Caco-2 (cell line): ENCODE measurements around the gene PTPRG. TPM values are rescaled to one million over a fixed set of nuclear protein-coding genes. Genes with fewer than 3 reads are reported as not detected.

Experiments
- BruUV-seq: library from RNA; stranded (reverse); fragments of 400-500 nt; replicated peaks from 2 replicates; lab custom pipeline; 2021; lab: Mats Ljungman, UMichigan
- CTCF ChIA-PET: fragments of 300-600 bp; sonication (Branson Sonifier 250); formaldehyde crosslinking; loops from one replicate; lab custom pipeline; 2022; ENCODE audit warnings: antibody characterized with exemption; lab: Charles Lee
- POLR2A ChIA-PET: fragments of 300-600 bp; sonication (Branson Sonifier 250); formaldehyde crosslinking; loops from one replicate; lab custom pipeline; 2022; ENCODE audit warnings: antibody characterized with exemption; lab: Charles Lee
- DNase-seq, 2 experiments: peaks; one replicate each; pipeline versions ENCODE4 v3.0.0 to v3.0.0-alpha.2; 2020 to 2022
- H3K27me3 ChIP-seq: replicated peaks from 2 replicates; pipeline ENCODE4 v1.6.0; 2011; ENCODE audit warnings: low read length; ENCODE audit not compliant: control insufficient read depth, insufficient read depth
- H3K36me3 ChIP-seq: 2 replicates; pipeline ENCODE4 v1.5.1; 2011; ENCODE audit warnings: low read length; ENCODE audit not compliant: control insufficient read depth, insufficient read depth
- H3K4me1 ChIP-seq: fragments of 250-450 bp; sonication (Bioruptor Pico); 2 replicates; pipeline ENCODE4 v1.5.1; 2020; ENCODE audit warnings: mild to moderate bottlenecking
- H3K4me3 ChIP-seq: 2 replicates; pipeline ENCODE4 v1.5.1; 2011; ENCODE audit warnings: low read depth, mild to moderate bottlenecking, control low read depth, low read length
- H3K9me3 ChIP-seq: fragments of 250-450 bp; sonication (Bioruptor Pico); 2 replicates; pipeline ENCODE4 v1.5.1; 2020; ENCODE audit warnings: mild to moderate bottlenecking, moderate library complexity
- H3K27ac Mint-ChIP-seq: one replicate; pipeline ENCODE4 v1.8.0; 2022; ENCODE audit warnings: mixed read lengths; ENCODE audit not compliant: unreplicated experiment
- H3K27me3 Mint-ChIP-seq: one replicate; pipeline ENCODE4 v1.8.0; 2022; ENCODE audit warnings: mixed read lengths; ENCODE audit not compliant: insufficient read depth, unreplicated experiment
- H3K36me3 Mint-ChIP-seq: one replicate; pipeline ENCODE4 v1.8.0; 2022; ENCODE audit warnings: mild to moderate bottlenecking, mixed read lengths; ENCODE audit not compliant: insufficient read depth, unreplicated experiment
- H3K4me1 Mint-ChIP-seq: one replicate; pipeline ENCODE4 v1.8.0; 2022; ENCODE audit warnings: low read depth, mixed read lengths; ENCODE audit not compliant: unreplicated experiment
- H3K4me3 Mint-ChIP-seq: one replicate; pipeline ENCODE4 v1.8.0; 2022; ENCODE audit warnings: mild to moderate bottlenecking, moderate library complexity, mixed read lengths; ENCODE audit not compliant: unreplicated experiment
- H3K9me3 Mint-ChIP-seq: one replicate; pipeline ENCODE4 v1.8.0; 2022; ENCODE audit warnings: mixed read lengths; ENCODE audit not compliant: unreplicated experiment
- CTCF ChIP-seq, 2 experiments: fragments of 200-600 bp in 1 of 2; IDR thresholded peaks; 1 replicate in 1 of 2; 2 replicates in 1 of 2; pipeline versions ENCODE4 v1.5.1 to v1.8.0; 2011 to 2022; ENCODE audit warnings: antibody characterized with exemption in 1 of 2, control low read depth in 1 of 2, inconsistent platforms in 1 of 2, low read depth in 1 of 2, low read length in 1 of 2, mild to moderate bottlenecking in 1 of 2, moderate library complexity in 1 of 2; ENCODE audit not compliant: insufficient read depth in 1 of 2, severe bottlenecking in 1 of 2, unreplicated experiment in 1 of 2
- intact Hi-C: fragments of 100-400 bp; cut with micrococcal nuclease; formaldehyde crosslinking; loops from one replicate; pipeline ENCODE4 v1.10.0; 2022; ENCODE audit not compliant: unreplicated experiment
- total RNA-seq: library from RNA; stranded (reverse); gene quantifications from 2 replicates; pipeline ENCODE4 v1.2.3, GENCODE V29; 2022

PTPRG gene
- total RNA-seq, 1 experiment from 2014 or later = 46.4 TPM

GRCh38 chr3:61776390-61776789 lies 215.0 kb downstream of the PTPRG start:
- Histone ChIP-seq H3K36me3 (no peaks in the 10 kb centered on the region), H3K9me3 (no peaks in the 10 kb centered on the region), H3K4me3 (no peak overlapping the region), H3K4me1 (peaks cover 11% of the 10 kb centered on the region; the same call in 1 of the 2 replicates), H3K27me3 (no peaks in the 10 kb centered on the region)
- Mint-ChIP-seq H3K4me1 (no peaks in the 10 kb centered on the region), H3K4me3 (no peak overlapping the region), H3K27ac (no peak overlapping the region), H3K9me3 (no peaks in the 10 kb centered on the region), H3K27me3 (no peaks in the 10 kb centered on the region), H3K36me3 (no peaks in the 10 kb centered on the region)
- TF ChIP-seq CTCF (IDR thresholded peaks at IDR 0.05; ENCODE audit: insufficient read depth in 1 of 2, low read depth in 1 of 2, low read length in 1 of 2, severe bottlenecking in 1 of 2, unreplicated experiment in 1 of 2) = no peak
- BruUV-seq = no TSS peak
- DNase-seq = no peak
- intact Hi-C loops = loop anchor here (5.0 kb wide), 1 partner anchor 214 kb away; the partner anchor contains the start of gene PTPRG
- CTCF ChIA-PET = no interaction called here
- POLR2A ChIA-PET = no interaction called here

- no TSS peak for BruUV-seq
- Histone ChIP-seq H3K27me3 (no peaks in the 10 kb centered on the region), H3K4me3 (no peak overlapping the region), H3K36me3 (no peaks in the 10 kb centered on the region), H3K9me3 (no peaks in the 10 kb centered on the region), H3K4me1 (peaks cover 11% of the 10 kb centered on the region; the same call in 1 of the 2 replicates)
- Mint-ChIP-seq H3K36me3 (no peaks in the 10 kb centered on the region), H3K4me3 (no peak overlapping the region), H3K9me3 (no peaks in the 10 kb centered on the region), H3K27me3 (no peaks in the 10 kb centered on the region), H3K4me1 (no peaks in the 10 kb centered on the region), H3K27ac (no peak overlapping the region)
- ChIA-PET CTCF (interaction anchor here (0.5 kb wide), 1 partner anchor 417 kb away, joined by 6 read pairs; no protein-coding TSS in a partner anchor), POLR2A (no interaction called here)
- TF ChIP-seq CTCF (IDR thresholded peaks at IDR 0.05; ENCODE audit: insufficient read depth in 1 of 2, low read depth in 1 of 2, low read length in 1 of 2, severe bottlenecking in 1 of 2, unreplicated experiment in 1 of 2) = no peak
- DNase-seq = no peak
- intact Hi-C loops = loop anchor here (5.0 kb wide), 1 partner anchor 215 kb away; the partner anchor contains the start of gene PTPRG
Observed at GRCh38 chr3:61777483-61777882, 216.1 kb downstream of the PTPRG start.

- intact Hi-C loops = loop anchor here (5.0 kb wide), 1 partner anchor 216 kb away; the partner anchor contains the start of gene PTPRG
- ChIA-PET CTCF (no interaction called here), POLR2A (no interaction called here)
- Mint-ChIP-seq H3K27me3 (no peaks in the 10 kb centered on the region), H3K4me3 (no peak overlapping the region), H3K4me1 (no peaks in the 10 kb centered on the region), H3K9me3 (no peaks in the 10 kb centered on the region), H3K36me3 (no peaks in the 10 kb centered on the region), H3K27ac (no peak overlapping the region)
- Histone ChIP-seq H3K27me3 (no peaks in the 10 kb centered on the region), H3K9me3 (no peaks in the 10 kb centered on the region), H3K36me3 (no peaks in the 10 kb centered on the region), H3K4me1 (peaks cover 11% of the 10 kb centered on the region; the same call in 1 of the 2 replicates), H3K4me3 (no peak overlapping the region)
- peak in 1 of 2 experiments; percentile 15 for DNase-seq
- peak in 1 of 2 experiments; percentile 8 for TF ChIP-seq CTCF (IDR thresholded peaks at IDR 0.05; ENCODE audit: insufficient read depth in 1 of 2, low read depth in 1 of 2, low read length in 1 of 2, severe bottlenecking in 1 of 2, unreplicated experiment in 1 of 2)
- BruUV-seq = no TSS peak
Observed at GRCh38 chr3:61778095-61778494, 216.7 kb downstream of the PTPRG start.
